HEK293 (cell line): Measurements from ENCODE around the gene RMP24.

Source experiments
- CTCF ChIP-seq: fragments of 450-650 bp; formaldehyde crosslinking; IDR thresholded peaks from 2 replicates; pipeline ENCODE4 v1.5.1; 2016; ENCODE audit warnings: missing biosample characterization, missing genetic modification characterization
- FEZF1 ChIP-seq: fragments of 450-650 bp; formaldehyde crosslinking; IDR thresholded peaks from 2 replicates; pipeline ENCODE4 v1.5.1; 2016; ENCODE audit warnings: missing biosample characterization, missing genetic modification characterization
- OSR2 ChIP-seq: fragments of 450-650 bp; formaldehyde crosslinking; IDR thresholded peaks from 2 replicates; pipeline ENCODE4 v1.5.1; 2016; ENCODE audit warnings: missing biosample characterization, missing genetic modification characterization
- PATZ1 ChIP-seq: fragments of 450-650 bp; formaldehyde crosslinking; IDR thresholded peaks from 2 replicates; pipeline ENCODE4 v1.5.1; 2016; ENCODE audit warnings: missing biosample characterization, missing genetic modification characterization
- TSHZ1 ChIP-seq: fragments of 450-650 bp; formaldehyde crosslinking; IDR thresholded peaks from 2 replicates; pipeline ENCODE4 v1.5.1; 2016; ENCODE audit warnings: missing biosample characterization, missing genetic modification characterization, borderline replicate concordance
- YY1 ChIP-seq: fragments of 450-650 bp; formaldehyde crosslinking; IDR thresholded peaks from 2 replicates; pipeline ENCODE4 v1.5.1; 2018; ENCODE audit warnings: missing biosample characterization, missing genetic modification characterization
- ZNF239 ChIP-seq: fragments of 450-650 bp; formaldehyde crosslinking; IDR thresholded peaks from 2 replicates; pipeline ENCODE4 v1.5.1; 2016; ENCODE audit warnings: missing biosample characterization, missing genetic modification characterization
- ZNF24 ChIP-seq: fragments of 450-650 bp; formaldehyde crosslinking; IDR thresholded peaks from 2 replicates; pipeline ENCODE4 v1.5.1; 2016; ENCODE audit warnings: missing biosample characterization, missing genetic modification characterization
- ZNF26 ChIP-seq: fragments of 450-650 bp; formaldehyde crosslinking; IDR thresholded peaks from 2 replicates; pipeline ENCODE4 v1.5.1; 2016; ENCODE audit warnings: missing biosample characterization, missing genetic modification characterization
- ZNF324 ChIP-seq: fragments of 450-650 bp; formaldehyde crosslinking; IDR thresholded peaks from 2 replicates; pipeline ENCODE4 v1.5.1; 2016; ENCODE audit warnings: missing biosample characterization, missing genetic modification characterization
- ZNF555 ChIP-seq: fragments of 450-650 bp; formaldehyde crosslinking; conservative IDR thresholded peaks from 2 replicates; pipeline ENCODE4 v1.5.1; 2017; ENCODE audit warnings: missing biosample characterization, mild to moderate bottlenecking, missing genetic modification characterization, inconsistent platforms

GRCh38 chr18:36017232-36017631, 44.8 kb downstream of the RMP24 start:
- TF ChIP-seq YY1, result no peak
- TF ChIP-seq CTCF, result no peak
- no peak for TF ChIP-seq ZNF24 (tag by site-specific recombination)
- TF ChIP-seq PATZ1 (tag by site-specific recombination), result no peak
- no peak for TF ChIP-seq TSHZ1 (tag by site-specific recombination)
- TF ChIP-seq FEZF1 (tag by site-specific recombination), result no peak
- TF ChIP-seq ZNF26, result no peak
- no peak for TF ChIP-seq ZNF324 (tag by site-specific recombination)
- no peak for TF ChIP-seq ZNF239 (tag by site-specific recombination)
- TF ChIP-seq OSR2 (tag by site-specific recombination), result no peak
- no peak for TF ChIP-seq ZNF555
